Measurements from ENCODE around the gene CBLC.

Gene CBLC

GRCh38 chr19:44789943-44790483, 12.3 kb downstream of the CBLC start:
- TF ChIP-seq POLR2A (IDR thresholded peaks at IDR 0.05; ENCODE audit: low read depth, low read length): no peak
- FAIRE-seq: no peak
- no peak for DNase-seq (ENCODE audit: insufficient read length, low spot score)

GRCh38 chr19:44792281-44792680, 14.6 kb downstream of the CBLC start:
- DNase-seq (ENCODE audit: insufficient read length, low spot score) (no peak), FAIRE-seq (no peak)
- TF ChIP-seq POLR2A (IDR thresholded peaks at IDR 0.05; ENCODE audit: low read depth, low read length): no peak

- no peak for TF ChIP-seq POLR2A (IDR thresholded peaks at IDR 0.05; ENCODE audit: low read depth, low read length)
- no peak for DNase-seq (ENCODE audit: insufficient read length, low spot score)
- no peak for FAIRE-seq
Observed at GRCh38 chr19:44794610-44795009, 16.9 kb downstream of the CBLC start.

GRCh38 chr19:44795398-44795987, 17.8 kb downstream of the CBLC start:
- DNase-seq (ENCODE audit: insufficient read length, low spot score) (no peak), FAIRE-seq (no peak)

GRCh38 chr19:44796701-44797115, 19.0 kb downstream of the CBLC start:
- FAIRE-seq (no peak), DNase-seq (ENCODE audit: insufficient read length, low spot score) (no peak)
- no peak for TF ChIP-seq POLR2A (IDR thresholded peaks at IDR 0.05; ENCODE audit: low read depth, low read length)

More at GRCh38 chr19:44795398-44795987, 17.8 kb downstream of the CBLC start:
- no peak for TF ChIP-seq POLR2A (IDR thresholded peaks at IDR 0.05; ENCODE audit: low read depth, low read length)

- no peak for TF ChIP-seq POLR2A (IDR thresholded peaks at IDR 0.05; ENCODE audit: low read depth, low read length)
- DNase-seq (ENCODE audit: insufficient read length, low spot score) (no peak), FAIRE-seq (no peak)
Observed at GRCh38 chr19:44799627-44800346, 22.1 kb downstream of the CBLC start.

GRCh38 chr19:44800461-44800860, 22.8 kb downstream of the CBLC start:
- DNase-seq (ENCODE audit: insufficient read length, low spot score): peak; percentile 82
- no peak for TF ChIP-seq POLR2A (IDR thresholded peaks at IDR 0.05; ENCODE audit: low read depth, low read length)
- no peak for FAIRE-seq

- no peak for TF ChIP-seq POLR2A (IDR thresholded peaks at IDR 0.05; ENCODE audit: low read depth, low read length)
- DNase-seq (ENCODE audit: insufficient read length, low spot score) (no peak), FAIRE-seq (no peak)
Observed at GRCh38 chr19:44803442-44804428, 26.0 kb downstream of the CBLC start.

GRCh38 chr19:44806291-44806690, 28.6 kb downstream of the CBLC start:
- no peak for TF ChIP-seq POLR2A (IDR thresholded peaks at IDR 0.05; ENCODE audit: low read depth, low read length)
- FAIRE-seq (no peak), DNase-seq (ENCODE audit: insufficient read length, low spot score) (no peak)

GRCh38 chr19:44807162-44807561, 29.5 kb downstream of the CBLC start:
- FAIRE-seq (no peak), DNase-seq (ENCODE audit: insufficient read length, low spot score) (no peak)
- no peak for TF ChIP-seq POLR2A (IDR thresholded peaks at IDR 0.05; ENCODE audit: low read depth, low read length)

- FAIRE-seq (no peak), DNase-seq (ENCODE audit: insufficient read length, low spot score) (no peak)
- TF ChIP-seq POLR2A (IDR thresholded peaks at IDR 0.05; ENCODE audit: low read depth, low read length): no peak
Observed at GRCh38 chr19:44807652-44808462, 30.2 kb downstream of the CBLC start.

- FAIRE-seq (no peak), DNase-seq (ENCODE audit: insufficient read length, low spot score) (no peak)
- TF ChIP-seq POLR2A (IDR thresholded peaks at IDR 0.05; ENCODE audit: low read depth, low read length): no peak
Observed at GRCh38 chr19:44808463-44809371, 31.0 kb downstream of the CBLC start, which contains the start of gene BCAM. TSS of gene BCAM (plus strand) at chr19:44809103. CDS start at chr19:44809125, 22 bp downstream.
